ENCODE data around the gene HNRNPLL. TPM values are rescaled to one million over a fixed set of nuclear protein-coding genes. Genes with fewer than 3 reads are reported as not detected.

Gene HNRNPLL
- total RNA-seq, 1 donor from 2014 or later: 122 TPM

DNA sequence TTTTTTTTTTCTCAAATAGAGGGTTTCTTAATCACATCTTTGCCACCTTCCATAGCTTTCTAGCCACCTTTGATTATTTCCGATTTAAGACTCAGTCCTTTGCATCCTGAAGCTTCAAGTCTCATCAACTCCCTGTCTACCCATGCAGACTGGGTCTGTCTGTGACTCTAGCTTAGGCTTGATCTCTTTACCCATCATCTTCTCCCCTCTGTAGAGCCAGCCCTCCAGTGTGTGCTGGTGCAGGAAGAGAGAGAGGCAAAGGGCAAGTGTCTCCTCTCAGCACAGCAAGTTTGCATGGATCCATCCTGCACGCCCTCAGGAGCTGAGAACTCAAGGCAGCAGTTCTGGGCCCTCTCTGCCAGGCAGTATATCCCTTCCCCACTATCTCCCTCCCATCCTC, 70.4 kb downstream of the HNRNPLL start:
- Mint-ChIP-seq H3K4me1 (ENCODE audit: low read depth) (no peaks in the 10 kb centered on the region), H3K36me3 (ENCODE audit: insufficient read depth) (no peaks in the 10 kb centered on the region), H3K4me3 (ENCODE audit: low read depth) (no peak overlapping the region), H3K27me3 (peaks cover 51% of the 10 kb centered on the region), H3K27ac (no peak overlapping the region), H3K9me3 (ENCODE audit: low read depth) (no peaks in the 10 kb centered on the region)
- DNase-seq (ENCODE audit: low spot score, unreplicated experiment): no peak
- TF ChIP-seq, protein P1, sequence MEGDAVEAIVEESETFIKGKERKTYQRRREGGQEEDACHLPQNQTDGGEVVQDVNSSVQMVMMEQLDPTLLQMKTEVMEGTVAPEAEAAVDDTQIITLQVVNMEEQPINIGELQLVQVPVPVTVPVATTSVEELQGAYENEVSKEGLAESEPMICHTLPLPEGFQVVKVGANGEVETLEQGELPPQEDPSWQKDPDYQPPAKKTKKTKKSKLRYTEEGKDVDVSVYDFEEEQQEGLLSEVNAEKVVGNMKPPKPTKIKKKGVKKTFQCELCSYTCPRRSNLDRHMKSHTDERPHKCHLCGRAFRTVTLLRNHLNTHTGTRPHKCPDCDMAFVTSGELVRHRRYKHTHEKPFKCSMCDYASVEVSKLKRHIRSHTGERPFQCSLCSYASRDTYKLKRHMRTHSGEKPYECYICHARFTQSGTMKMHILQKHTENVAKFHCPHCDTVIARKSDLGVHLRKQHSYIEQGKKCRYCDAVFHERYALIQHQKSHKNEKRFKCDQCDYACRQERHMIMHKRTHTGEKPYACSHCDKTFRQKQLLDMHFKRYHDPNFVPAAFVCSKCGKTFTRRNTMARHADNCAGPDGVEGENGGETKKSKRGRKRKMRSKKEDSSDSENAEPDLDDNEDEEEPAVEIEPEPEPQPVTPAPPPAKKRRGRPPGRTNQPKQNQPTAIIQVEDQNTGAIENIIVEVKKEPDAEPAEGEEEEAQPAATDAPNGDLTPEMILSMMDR (IDR thresholded peaks at IDR 0.05; ENCODE audit: unreplicated experiment): no peak

DNA sequence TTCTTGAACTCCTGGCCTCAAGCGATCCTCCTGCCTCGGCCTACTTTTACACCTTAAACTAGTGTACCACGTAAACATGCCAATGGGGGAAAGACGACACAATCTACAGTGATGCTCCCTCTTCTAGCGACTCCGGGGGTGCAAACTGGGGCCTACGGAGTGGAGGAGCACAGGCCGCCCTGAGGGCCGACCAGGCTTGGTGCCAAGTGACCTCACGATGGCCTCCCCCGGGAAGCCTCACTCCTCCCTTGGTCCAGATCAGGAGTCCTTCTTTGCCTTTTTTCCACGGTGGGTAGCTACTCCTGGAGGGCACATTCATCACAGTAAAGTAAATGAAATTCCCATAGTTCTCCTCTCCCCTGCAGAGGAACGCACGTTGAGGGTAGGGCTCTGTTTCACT, 73.5 kb downstream of the HNRNPLL start:
- Mint-ChIP-seq H3K27ac (no peak overlapping the region), H3K4me3 (ENCODE audit: low read depth) (no peak overlapping the region)
- TF ChIP-seq, protein P1 (IDR thresholded peaks at IDR 0.05; ENCODE audit: unreplicated experiment): no peak

DNA sequence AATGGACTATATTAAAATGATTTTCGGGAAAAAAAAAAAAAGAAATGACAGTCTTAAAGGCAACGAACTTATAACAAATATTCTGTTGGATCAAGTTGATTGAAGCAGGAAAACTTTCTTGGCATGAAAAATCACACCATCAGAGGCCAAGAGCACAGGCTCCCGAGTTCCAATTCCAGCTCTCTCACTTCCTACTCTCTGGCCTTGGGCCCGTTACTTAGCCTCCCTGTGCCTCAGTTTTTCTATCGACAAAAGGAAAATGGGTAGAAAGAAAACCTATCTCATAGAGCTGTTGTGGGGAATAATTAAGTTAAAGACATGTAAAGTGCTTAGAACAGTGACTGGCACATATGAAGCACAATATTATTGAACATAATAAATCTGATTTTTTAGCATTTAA, 74.2 kb downstream of the HNRNPLL start:
- Mint-ChIP-seq H3K4me1 (ENCODE audit: low read depth) (peaks cover 7% of the 10 kb centered on the region), H3K36me3 (ENCODE audit: insufficient read depth) (no peaks in the 10 kb centered on the region), H3K27ac (no peak overlapping the region), H3K27me3 (peaks cover 41% of the 10 kb centered on the region), H3K9me3 (ENCODE audit: low read depth) (no peaks in the 10 kb centered on the region), H3K4me3 (ENCODE audit: low read depth) (no peak overlapping the region)
- no peak for DNase-seq (ENCODE audit: low spot score, unreplicated experiment)
- TF ChIP-seq, protein P1 (IDR thresholded peaks at IDR 0.05; ENCODE audit: unreplicated experiment): no peak

More for the DNA sequence above, 73.5 kb downstream of the HNRNPLL start:
- Mint-ChIP-seq H3K27me3 (peaks cover 48% of the 10 kb centered on the region), H3K4me1 (ENCODE audit: low read depth) (peaks cover 3% of the 10 kb centered on the region), H3K9me3 (ENCODE audit: low read depth) (no peaks in the 10 kb centered on the region), H3K36me3 (ENCODE audit: insufficient read depth) (no peaks in the 10 kb centered on the region)
- DNase-seq (ENCODE audit: low spot score, unreplicated experiment): no peak

DNA sequence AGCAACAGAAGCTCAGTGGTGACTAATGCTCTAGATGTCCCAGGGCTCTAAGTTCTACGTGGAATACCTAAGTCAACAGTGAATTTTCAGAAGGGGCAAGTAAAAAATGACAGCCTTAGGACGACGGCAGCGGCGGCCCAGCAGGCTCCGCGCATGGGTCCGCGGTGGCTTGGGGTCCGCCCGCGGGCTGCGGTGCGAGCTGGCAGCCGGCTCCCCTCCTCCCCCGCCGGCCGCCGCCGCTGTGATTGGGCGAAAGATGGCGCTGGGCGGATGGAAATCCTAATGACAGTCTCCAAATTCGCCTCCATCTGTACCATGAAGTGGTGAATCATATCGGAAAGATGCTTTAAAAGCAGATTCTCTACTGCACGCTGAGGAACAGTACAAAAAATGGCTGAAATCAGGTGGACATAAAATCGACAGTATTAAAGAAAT, 74.7 kb downstream of the HNRNPLL start:
- Mint-ChIP-seq H3K9me3 (ENCODE audit: low read depth) (no peaks in the 10 kb centered on the region), H3K4me1 (ENCODE audit: low read depth) (peaks cover 7% of the 10 kb centered on the region), H3K27ac (no peak overlapping the region), H3K36me3 (ENCODE audit: insufficient read depth) (no peaks in the 10 kb centered on the region), H3K27me3 (peaks cover 36% of the 10 kb centered on the region), H3K4me3 (ENCODE audit: low read depth) (peak overlapping the region; percentile 22)
- no peak for DNase-seq (ENCODE audit: low spot score, unreplicated experiment)
- TF ChIP-seq, protein P1 (IDR thresholded peaks at IDR 0.05; ENCODE audit: unreplicated experiment): no peak

DNA sequence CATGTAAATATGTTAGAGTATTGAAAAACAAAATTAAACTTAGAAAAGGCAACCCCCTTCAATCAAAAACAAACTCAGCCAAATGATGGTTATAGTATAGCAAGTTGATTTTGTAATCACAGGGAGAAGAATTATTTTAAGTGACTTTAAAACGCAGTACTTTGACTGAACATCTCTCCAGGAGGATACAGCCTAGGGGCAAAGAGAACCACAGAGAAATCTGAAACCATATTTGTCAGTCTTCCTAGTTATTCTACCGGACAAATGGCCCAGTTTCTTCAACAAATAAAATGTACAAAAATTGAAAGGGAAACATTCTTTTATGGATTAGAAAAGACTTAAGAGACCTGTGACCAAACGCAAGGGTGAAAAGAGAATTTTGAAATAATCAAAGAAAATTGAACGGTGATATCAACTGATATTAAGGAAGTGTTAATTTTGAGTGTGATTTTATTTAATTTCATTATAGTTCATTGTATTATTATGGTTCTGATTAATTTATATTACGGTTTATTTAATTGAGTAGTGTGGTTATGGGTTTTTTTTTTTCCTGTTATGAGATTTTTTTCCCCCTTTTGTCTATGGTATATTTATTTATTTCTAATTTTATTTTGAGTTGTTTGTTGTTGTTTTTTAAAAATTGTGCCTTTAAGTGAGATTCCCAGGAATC, 75.3 kb downstream of the HNRNPLL start:
- Mint-ChIP-seq H3K4me3 (ENCODE audit: low read depth) (peak overlapping the region; percentile 22), H3K36me3 (ENCODE audit: insufficient read depth) (no peaks in the 10 kb centered on the region), H3K27me3 (peaks cover 30% of the 10 kb centered on the region), H3K9me3 (ENCODE audit: low read depth) (no peaks in the 10 kb centered on the region), H3K4me1 (ENCODE audit: low read depth) (peaks cover 7% of the 10 kb centered on the region), H3K27ac (no peak overlapping the region)
- TF ChIP-seq, protein P1 (IDR thresholded peaks at IDR 0.05; ENCODE audit: unreplicated experiment): no peak
- DNase-seq (ENCODE audit: low spot score, unreplicated experiment): no peak

All from progenitor cell of endocrine pancreas (in vitro differentiated cells).